ENCODE data around the gene IDI2.

DNA sequence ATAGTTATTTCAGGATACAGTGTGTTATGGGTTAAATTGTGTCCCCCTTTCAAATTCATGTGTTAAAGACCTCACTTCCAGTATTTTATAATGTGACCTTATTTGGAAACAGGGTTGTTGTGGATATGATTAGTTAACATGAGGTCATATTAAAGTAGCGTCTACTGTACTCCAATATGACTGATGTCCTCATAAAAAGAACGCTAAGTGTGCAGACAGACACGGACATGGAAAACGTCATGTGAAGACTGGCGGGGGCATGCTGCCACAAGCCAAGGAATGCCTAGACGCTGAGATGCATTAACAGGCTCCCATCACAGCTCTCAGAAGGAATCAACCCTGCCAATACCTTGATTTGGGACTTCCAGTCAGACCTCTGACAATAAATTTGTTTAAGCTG, 29.0 kb upstream of the IDI2 start:
- no peak for TF ChIP-seq POLR2A (IDR thresholded peaks at IDR 0.05)
- no peak for TF ChIP-seq EP300 (IDR thresholded peaks at IDR 0.05)
- TF ChIP-seq, protein P1, sequence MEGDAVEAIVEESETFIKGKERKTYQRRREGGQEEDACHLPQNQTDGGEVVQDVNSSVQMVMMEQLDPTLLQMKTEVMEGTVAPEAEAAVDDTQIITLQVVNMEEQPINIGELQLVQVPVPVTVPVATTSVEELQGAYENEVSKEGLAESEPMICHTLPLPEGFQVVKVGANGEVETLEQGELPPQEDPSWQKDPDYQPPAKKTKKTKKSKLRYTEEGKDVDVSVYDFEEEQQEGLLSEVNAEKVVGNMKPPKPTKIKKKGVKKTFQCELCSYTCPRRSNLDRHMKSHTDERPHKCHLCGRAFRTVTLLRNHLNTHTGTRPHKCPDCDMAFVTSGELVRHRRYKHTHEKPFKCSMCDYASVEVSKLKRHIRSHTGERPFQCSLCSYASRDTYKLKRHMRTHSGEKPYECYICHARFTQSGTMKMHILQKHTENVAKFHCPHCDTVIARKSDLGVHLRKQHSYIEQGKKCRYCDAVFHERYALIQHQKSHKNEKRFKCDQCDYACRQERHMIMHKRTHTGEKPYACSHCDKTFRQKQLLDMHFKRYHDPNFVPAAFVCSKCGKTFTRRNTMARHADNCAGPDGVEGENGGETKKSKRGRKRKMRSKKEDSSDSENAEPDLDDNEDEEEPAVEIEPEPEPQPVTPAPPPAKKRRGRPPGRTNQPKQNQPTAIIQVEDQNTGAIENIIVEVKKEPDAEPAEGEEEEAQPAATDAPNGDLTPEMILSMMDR (IDR thresholded peaks at IDR 0.05), result no peak
- no peak for TF ChIP-seq POLR2AphosphoS5 (IDR thresholded peaks at IDR 0.05)

All from gastroesophageal sphincter (tissue), 3 donors.